Measurements from ENCODE around the gene CCDC9B. TPM values are rescaled to one million over a fixed set of nuclear protein-coding genes. Genes with fewer than 3 reads are reported as not detected.

Gene CCDC9B
- total RNA-seq, 2 donors from 2014 or later: 31.8 to 32.2 TPM

- H3K27me3 ChIP-seq: no peaks in the 10 kb centered on the region
- no peak for TF ChIP-seq CTCF (IDR thresholded peaks at IDR 0.05)
- no peaks in the 10 kb centered on the region for H3K36me3 ChIP-seq
- no peak overlapping the region for H3K27ac ChIP-seq
- peaks cover 0 to 30% of the 10 kb centered on the region in 2 donors for H3K4me1 ChIP-seq
- no peak for DNase-seq (ENCODE audit: low spot score)
- H3K9me3 ChIP-seq: no peaks in the 10 kb centered on the region
- no peak overlapping the region for H3K4me3 ChIP-seq
These were observed 7.7 kb upstream of the CCDC9B start for GRCh38 chr15:40348474-40348870.

GRCh38 chr15:40347559-40348473 is 7.1 kb upstream of the CCDC9B start:
- H3K27me3 ChIP-seq: no peaks in the 10 kb centered on the region
- TF ChIP-seq CTCF (IDR thresholded peaks at IDR 0.05): no peak
- no peaks in the 10 kb centered on the region for H3K36me3 ChIP-seq
- DNase-seq (ENCODE audit: low spot score): no peak
- H3K27ac ChIP-seq: no peak overlapping the region
- no peak overlapping the region for H3K4me3 ChIP-seq
- no peaks in the 10 kb centered on the region for H3K9me3 ChIP-seq
- H3K4me1 ChIP-seq: peaks cover 0 to 36% of the 10 kb centered on the region in 2 donors

- no peak for TF ChIP-seq CTCF (IDR thresholded peaks at IDR 0.05)
- Histone ChIP-seq H3K4me1 (peaks cover 0 to 45% of the 10 kb centered on the region in 2 donors), H3K36me3 (no peaks in the 10 kb centered on the region), H3K4me3 (no peak overlapping the region), H3K27ac (no peak overlapping the region), H3K9me3 (no peaks in the 10 kb centered on the region), H3K27me3 (no peaks in the 10 kb centered on the region)
- DNase-seq (ENCODE audit: low spot score): no peak
These were observed 6.1 kb upstream of the CCDC9B start for GRCh38 chr15:40346579-40347558.

GRCh38 chr15:40345867-40346578 is 5.3 kb upstream of the CCDC9B start:
- no peak for TF ChIP-seq CTCF (IDR thresholded peaks at IDR 0.05)
- Histone ChIP-seq H3K27me3 (no peaks in the 10 kb centered on the region), H3K36me3 (no peaks in the 10 kb centered on the region), H3K4me1 (peaks cover 0 to 53% of the 10 kb centered on the region in 2 donors), H3K27ac (no peak overlapping the region), H3K9me3 (no peaks in the 10 kb centered on the region), H3K4me3 (no peak overlapping the region)
- DNase-seq (ENCODE audit: low spot score): no peak

GRCh38 chr15:40345225-40345866 is 4.6 kb upstream of the CCDC9B start:
- Histone ChIP-seq H3K27me3 (no peaks in the 10 kb centered on the region), H3K4me3 (no peak overlapping the region), H3K9me3 (no peaks in the 10 kb centered on the region), H3K36me3 (no peaks in the 10 kb centered on the region), H3K4me1 (peaks cover 0 to 59% of the 10 kb centered on the region in 2 donors), H3K27ac (no peak overlapping the region)
- DNase-seq (ENCODE audit: low spot score): no peak
- no peak for TF ChIP-seq CTCF (IDR thresholded peaks at IDR 0.05)

Measured in right atrium auricular region (tissue), 2 donors.